Islet precursor cell (in vitro differentiated cells): ENCODE measurements around the gene CLCN5.

Experiments
- DNase-seq: peaks from one replicate; pipeline ENCODE4 v3.0.0-alpha.2; 2018

CLCN5 gene

GRCh38 chrX:49934148-49934547 lies 11.8 kb downstream of the CLCN5 start:
- DNase-seq, result no peak

GRCh38 chrX:49934729-49935128 lies 12.3 kb downstream of the CLCN5 start:
- no peak for DNase-seq

GRCh38 chrX:49947781-49948180 lies 25.4 kb downstream of the CLCN5 start:
- no peak for DNase-seq

- DNase-seq, result no peak
Measured at GRCh38 chrX:49949961-49950360, 27.6 kb downstream of the CLCN5 start.

GRCh38 chrX:49951524-49952193 lies 29.3 kb downstream of the CLCN5 start:
- DNase-seq, result no peak

- DNase-seq, result no peak
Measured at GRCh38 chrX:49956313-49956712, 33.9 kb downstream of the CLCN5 start.

GRCh38 chrX:49958727-49959485 lies 36.5 kb downstream of the CLCN5 start:
- no peak for DNase-seq

GRCh38 chrX:49959602-49960001 lies 37.2 kb downstream of the CLCN5 start:
- no peak for DNase-seq

GRCh38 chrX:49960061-49960460 lies 37.7 kb downstream of the CLCN5 start:
- DNase-seq, result no peak

- no peak for DNase-seq
Measured at GRCh38 chrX:49970674-49971073, 48.3 kb downstream of the CLCN5 start.

GRCh38 chrX:49972328-49972860 lies 50.0 kb downstream of the CLCN5 start:
- DNase-seq, result no peak

- no peak for DNase-seq
Measured at GRCh38 chrX:49976682-49977197, 54.3 kb downstream of the CLCN5 start.

- peak; percentile 76 for DNase-seq
Measured at GRCh38 chrX:49977319-49978090, 55.1 kb downstream of the CLCN5 start.

GRCh38 chrX:49978176-49978575 lies 55.8 kb downstream of the CLCN5 start:
- no peak for DNase-seq

- no peak for DNase-seq
Measured at GRCh38 chrX:49986058-49986457, 63.7 kb downstream of the CLCN5 start.

GRCh38 chrX:49987651-49988050 lies 65.3 kb downstream of the CLCN5 start:
- no peak for DNase-seq

- no peak for DNase-seq
Measured at GRCh38 chrX:49988143-49988542, 65.7 kb downstream of the CLCN5 start.

GRCh38 chrX:49991758-49992157 lies 69.4 kb downstream of the CLCN5 start:
- no peak for DNase-seq

GRCh38 chrX:49992853-49993252 lies 70.5 kb downstream of the CLCN5 start:
- DNase-seq, result no peak

GRCh38 chrX:49993661-49994060 lies 71.3 kb downstream of the CLCN5 start:
- no peak for DNase-seq

- peak; percentile 77 for DNase-seq
Measured at GRCh38 chrX:49995107-49995731, 72.8 kb downstream of the CLCN5 start.

GRCh38 chrX:49995795-49996455 lies 73.5 kb downstream of the CLCN5 start:
- no peak for DNase-seq
